Ecto neural progenitor cell (in vitro differentiated cells): ENCODE measurements around the gene ARSD.
"Not testable (repeated sequence)": the region's sequence is repeated elsewhere in the genome, so short reads cannot be mapped to it uniquely, and the experiment has no call there.

Source experiments
- DNase-seq: peaks from one replicate; pipeline ENCODE4 v3.0.0-alpha.2; 2018; ENCODE audit warnings: low spot score

The ARSD gene

GRCh38 chrX:2933125-2933900, 4.2 kb upstream of the ARSD start:
- DNase-seq, result no peak

GRCh38 chrX:2931612-2932011, 2.5 kb upstream of the ARSD start:
- DNase-seq, result no peak

GRCh38 chrX:2931155-2931554, 2.0 kb upstream of the ARSD start:
- no peak for DNase-seq

GRCh38 chrX:2928191-2928582, 952 bp downstream of the ARSD start:
- DNase-seq, result peak; percentile 87

GRCh38 chrX:2926664-2927275, 2.4 kb downstream of the ARSD start:
- no peak for DNase-seq

- not testable (repeated sequence) for DNase-seq
Observed at GRCh38 chrX:2926255-2926654, 2.9 kb downstream of the ARSD start.

GRCh38 chrX:2924151-2924550, 5.0 kb downstream of the ARSD start:
- no peak for DNase-seq

GRCh38 chrX:2921750-2922149, 7.4 kb downstream of the ARSD start:
- DNase-seq, result no peak

GRCh38 chrX:2921193-2921592, 7.9 kb downstream of the ARSD start:
- DNase-seq, result no peak

GRCh38 chrX:2917767-2918166, 11.4 kb downstream of the ARSD start:
- DNase-seq, result no peak

GRCh38 chrX:2913118-2913517, 16.0 kb downstream of the ARSD start:
- no peak for DNase-seq

- no peak for DNase-seq
Observed at GRCh38 chrX:2910109-2910508, 19.0 kb downstream of the ARSD start.

- no peak for DNase-seq
Observed at GRCh38 chrX:2908125-2908685, 20.9 kb downstream of the ARSD start.

GRCh38 chrX:2907295-2907694, 21.8 kb downstream of the ARSD start:
- DNase-seq, result no peak

GRCh38 chrX:2903366-2903765, 25.8 kb downstream of the ARSD start:
- no peak for DNase-seq

- DNase-seq, result no peak
Observed at GRCh38 chrX:2902841-2903240, 26.3 kb downstream of the ARSD start.

- DNase-seq, result no peak
Observed at GRCh38 chrX:2901367-2902036, 27.6 kb downstream of the ARSD start.

GRCh38 chrX:2898846-2899512, 30.2 kb downstream of the ARSD start:
- no peak for DNase-seq

- DNase-seq, result peak; percentile 65
Observed at GRCh38 chrX:2897690-2898623, 31.2 kb downstream of the ARSD start.

- DNase-seq, result no peak
Observed at GRCh38 chrX:2897311-2897689, 31.8 kb downstream of the ARSD start.

GRCh38 chrX:2894885-2895292, 34.2 kb downstream of the ARSD start:
- no peak for DNase-seq
